ENCODE data around the gene CKAP2L. TPM values are rescaled to one million over a fixed set of nuclear protein-coding genes. Genes with fewer than 3 reads are reported as not detected.

The CKAP2L gene
- total and polyA plus RNA-seq, 9 of the 15 experiments (the other 6 are each of a cell fraction or from before 2014, with no cell fraction given), result 10.4 to 21.9 (median 14.2) TPM

DNA sequence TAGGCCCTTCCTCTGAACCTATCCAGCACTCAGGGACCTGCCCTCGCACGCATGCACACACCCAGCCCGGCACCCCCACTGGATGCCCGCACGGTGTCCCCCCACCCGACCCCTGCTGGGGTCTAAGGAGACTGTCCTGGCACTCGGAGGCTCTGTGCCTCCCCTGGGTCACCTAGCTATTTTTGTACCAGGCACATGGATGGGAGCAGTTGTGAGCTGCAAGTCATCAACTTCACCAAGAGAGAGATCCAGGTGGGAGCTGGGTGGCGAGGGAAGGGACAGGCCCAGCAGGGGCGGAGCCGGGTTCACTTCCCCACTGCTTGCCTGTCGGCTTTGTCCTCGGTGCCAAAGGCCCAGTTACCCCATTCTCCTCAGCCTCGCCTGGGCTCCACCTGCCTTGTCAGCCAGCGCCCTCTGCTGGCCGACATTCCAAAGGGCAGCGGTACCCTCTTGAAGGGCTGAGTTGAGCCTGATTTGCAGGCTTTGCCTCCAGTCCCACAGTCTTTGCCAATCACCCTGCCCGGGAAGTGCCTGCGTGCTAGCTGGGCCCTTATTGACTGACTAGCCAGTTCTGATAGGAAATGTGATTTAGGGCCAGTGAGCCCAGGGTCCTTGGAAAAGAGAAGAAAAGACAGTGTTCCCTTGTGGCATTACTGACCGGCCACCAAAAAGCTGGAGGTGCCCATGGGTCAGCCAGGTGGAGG is 37.8 kb downstream of the CKAP2L start (continued):
- TF ChIP-seq CXXC5 (CRISPR knock-in tag; IDR thresholded peaks at IDR 0.05), result peak; percentile 4; the same call in 1 of the 2 replicates
- no peak for TF ChIP-seq SAFB2 (IDR thresholded peaks at IDR 0.05; ENCODE audit: borderline replicate concordance, low read depth, low read length, severe bottlenecking)
- no peak for TF ChIP-seq RFX5 (IDR thresholded peaks at IDR 0.05; ENCODE audit: low read depth, low read length)
- no peak for TF ChIP-seq ZNF444 (CRISPR knock-in tag; IDR thresholded peaks at IDR 0.05)
- TF ChIP-seq TAF7 (tag; IDR thresholded peaks at IDR 0.05), result no peak
- no peak for TF ChIP-seq MTA2 (IDR thresholded peaks at IDR 0.05; ENCODE audit: low read depth)
- no peak for TF ChIP-seq NCOA6 (IDR thresholded peaks at IDR 0.05)
- no peak for TF ChIP-seq MTA1 (IDR thresholded peaks at IDR 0.05; ENCODE audit: borderline replicate concordance)
- TF ChIP-seq POLR2B (IDR thresholded peaks at IDR 0.05; ENCODE audit: low read depth, partially characterized antibody), result no peak
- TF ChIP-seq, protein P1, sequence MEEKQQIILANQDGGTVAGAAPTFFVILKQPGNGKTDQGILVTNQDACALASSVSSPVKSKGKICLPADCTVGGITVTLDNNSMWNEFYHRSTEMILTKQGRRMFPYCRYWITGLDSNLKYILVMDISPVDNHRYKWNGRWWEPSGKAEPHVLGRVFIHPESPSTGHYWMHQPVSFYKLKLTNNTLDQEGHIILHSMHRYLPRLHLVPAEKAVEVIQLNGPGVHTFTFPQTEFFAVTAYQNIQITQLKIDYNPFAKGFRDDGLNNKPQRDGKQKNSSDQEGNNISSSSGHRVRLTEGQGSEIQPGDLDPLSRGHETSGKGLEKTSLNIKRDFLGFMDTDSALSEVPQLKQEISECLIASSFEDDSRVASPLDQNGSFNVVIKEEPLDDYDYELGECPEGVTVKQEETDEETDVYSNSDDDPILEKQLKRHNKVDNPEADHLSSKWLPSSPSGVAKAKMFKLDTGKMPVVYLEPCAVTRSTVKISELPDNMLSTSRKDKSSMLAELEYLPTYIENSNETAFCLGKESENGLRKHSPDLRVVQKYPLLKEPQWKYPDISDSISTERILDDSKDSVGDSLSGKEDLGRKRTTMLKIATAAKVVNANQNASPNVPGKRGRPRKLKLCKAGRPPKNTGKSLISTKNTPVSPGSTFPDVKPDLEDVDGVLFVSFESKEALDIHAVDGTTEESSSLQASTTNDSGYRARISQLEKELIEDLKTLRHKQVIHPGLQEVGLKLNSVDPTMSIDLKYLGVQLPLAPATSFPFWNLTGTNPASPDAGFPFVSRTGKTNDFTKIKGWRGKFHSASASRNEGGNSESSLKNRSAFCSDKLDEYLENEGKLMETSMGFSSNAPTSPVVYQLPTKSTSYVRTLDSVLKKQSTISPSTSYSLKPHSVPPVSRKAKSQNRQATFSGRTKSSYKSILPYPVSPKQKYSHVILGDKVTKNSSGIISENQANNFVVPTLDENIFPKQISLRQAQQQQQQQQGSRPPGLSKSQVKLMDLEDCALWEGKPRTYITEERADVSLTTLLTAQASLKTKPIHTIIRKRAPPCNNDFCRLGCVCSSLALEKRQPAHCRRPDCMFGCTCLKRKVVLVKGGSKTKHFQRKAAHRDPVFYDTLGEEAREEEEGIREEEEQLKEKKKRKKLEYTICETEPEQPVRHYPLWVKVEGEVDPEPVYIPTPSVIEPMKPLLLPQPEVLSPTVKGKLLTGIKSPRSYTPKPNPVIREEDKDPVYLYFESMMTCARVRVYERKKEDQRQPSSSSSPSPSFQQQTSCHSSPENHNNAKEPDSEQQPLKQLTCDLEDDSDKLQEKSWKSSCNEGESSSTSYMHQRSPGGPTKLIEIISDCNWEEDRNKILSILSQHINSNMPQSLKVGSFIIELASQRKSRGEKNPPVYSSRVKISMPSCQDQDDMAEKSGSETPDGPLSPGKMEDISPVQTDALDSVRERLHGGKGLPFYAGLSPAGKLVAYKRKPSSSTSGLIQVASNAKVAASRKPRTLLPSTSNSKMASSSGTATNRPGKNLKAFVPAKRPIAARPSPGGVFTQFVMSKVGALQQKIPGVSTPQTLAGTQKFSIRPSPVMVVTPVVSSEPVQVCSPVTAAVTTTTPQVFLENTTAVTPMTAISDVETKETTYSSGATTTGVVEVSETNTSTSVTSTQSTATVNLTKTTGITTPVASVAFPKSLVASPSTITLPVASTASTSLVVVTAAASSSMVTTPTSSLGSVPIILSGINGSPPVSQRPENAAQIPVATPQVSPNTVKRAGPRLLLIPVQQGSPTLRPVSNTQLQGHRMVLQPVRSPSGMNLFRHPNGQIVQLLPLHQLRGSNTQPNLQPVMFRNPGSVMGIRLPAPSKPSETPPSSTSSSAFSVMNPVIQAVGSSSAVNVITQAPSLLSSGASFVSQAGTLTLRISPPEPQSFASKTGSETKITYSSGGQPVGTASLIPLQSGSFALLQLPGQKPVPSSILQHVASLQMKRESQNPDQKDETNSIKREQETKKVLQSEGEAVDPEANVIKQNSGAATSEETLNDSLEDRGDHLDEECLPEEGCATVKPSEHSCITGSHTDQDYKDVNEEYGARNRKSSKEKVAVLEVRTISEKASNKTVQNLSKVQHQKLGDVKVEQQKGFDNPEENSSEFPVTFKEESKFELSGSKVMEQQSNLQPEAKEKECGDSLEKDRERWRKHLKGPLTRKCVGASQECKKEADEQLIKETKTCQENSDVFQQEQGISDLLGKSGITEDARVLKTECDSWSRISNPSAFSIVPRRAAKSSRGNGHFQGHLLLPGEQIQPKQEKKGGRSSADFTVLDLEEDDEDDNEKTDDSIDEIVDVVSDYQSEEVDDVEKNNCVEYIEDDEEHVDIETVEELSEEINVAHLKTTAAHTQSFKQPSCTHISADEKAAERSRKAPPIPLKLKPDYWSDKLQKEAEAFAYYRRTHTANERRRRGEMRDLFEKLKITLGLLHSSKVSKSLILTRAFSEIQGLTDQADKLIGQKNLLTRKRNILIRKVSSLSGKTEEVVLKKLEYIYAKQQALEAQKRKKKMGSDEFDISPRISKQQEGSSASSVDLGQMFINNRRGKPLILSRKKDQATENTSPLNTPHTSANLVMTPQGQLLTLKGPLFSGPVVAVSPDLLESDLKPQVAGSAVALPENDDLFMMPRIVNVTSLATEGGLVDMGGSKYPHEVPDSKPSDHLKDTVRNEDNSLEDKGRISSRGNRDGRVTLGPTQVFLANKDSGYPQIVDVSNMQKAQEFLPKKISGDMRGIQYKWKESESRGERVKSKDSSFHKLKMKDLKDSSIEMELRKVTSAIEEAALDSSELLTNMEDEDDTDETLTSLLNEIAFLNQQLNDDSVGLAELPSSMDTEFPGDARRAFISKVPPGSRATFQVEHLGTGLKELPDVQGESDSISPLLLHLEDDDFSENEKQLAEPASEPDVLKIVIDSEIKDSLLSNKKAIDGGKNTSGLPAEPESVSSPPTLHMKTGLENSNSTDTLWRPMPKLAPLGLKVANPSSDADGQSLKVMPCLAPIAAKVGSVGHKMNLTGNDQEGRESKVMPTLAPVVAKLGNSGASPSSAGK (IDR thresholded peaks at IDR 0.05), result no peak
- TF ChIP-seq ZNF41 (CRISPR knock-in tag; conservative IDR thresholded peaks at IDR 0.05), result no peak
- TF ChIP-seq, protein P2, sequence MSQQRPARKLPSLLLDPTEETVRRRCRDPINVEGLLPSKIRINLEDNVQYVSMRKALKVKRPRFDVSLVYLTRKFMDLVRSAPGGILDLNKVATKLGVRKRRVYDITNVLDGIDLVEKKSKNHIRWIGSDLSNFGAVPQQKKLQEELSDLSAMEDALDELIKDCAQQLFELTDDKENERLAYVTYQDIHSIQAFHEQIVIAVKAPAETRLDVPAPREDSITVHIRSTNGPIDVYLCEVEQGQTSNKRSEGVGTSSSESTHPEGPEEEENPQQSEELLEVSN (IDR thresholded peaks at IDR 0.05; ENCODE audit: borderline replicate concordance in 1 of 2, extremely low read depth in 1 of 2, insufficient read depth in 1 of 2, insufficient read length in 1 of 2, low read depth in 1 of 2, low read length in 1 of 2, poor library complexity in 1 of 2, severe bottlenecking in 1 of 2), result no peak
- no peak for TF ChIP-seq CCNT2 (IDR thresholded peaks at IDR 0.05; ENCODE audit: borderline replicate concordance, extremely low read depth, insufficient read length, low read depth, low read length)
- no peak for TF ChIP-seq DDX20 (tag; IDR thresholded peaks at IDR 0.05; ENCODE audit: low read depth)
- TF ChIP-seq, protein P3, sequence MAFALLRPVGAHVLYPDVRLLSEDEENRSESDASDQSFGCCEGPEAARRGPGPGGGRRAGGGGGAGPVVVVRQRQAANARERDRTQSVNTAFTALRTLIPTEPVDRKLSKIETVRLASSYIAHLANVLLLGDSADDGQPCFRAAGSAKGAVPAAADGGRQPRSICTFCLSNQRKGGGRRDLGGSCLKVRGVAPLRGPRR (CRISPR knock-in tag; IDR thresholded peaks at IDR 0.05), result no peak
